Body of pancreas (tissue), 4 donors: ENCODE measurements around the gene TCF3. TPM values are rescaled to one million over a fixed set of nuclear protein-coding genes. Genes with fewer than 3 reads are reported as not detected.
"Not testable (repeated sequence)": the region's sequence is repeated elsewhere in the genome, so short reads cannot be mapped to it uniquely, and the experiment has no call there.

Source experiments
- ATAC-seq: fragments of 150-250 bp; one replicate; pipeline ENCODE4 v1.9.1; 2016
- DNase-seq, 4 donors: peaks; one replicate each; pipeline ENCODE4 v3.0.0-alpha.2; 2019
- H3K27ac ChIP-seq, 4 donors: fragments of 200-600 bp; sonication (generic); 1 replicate in 3 of 4; 2 replicates in 1 of 4; pipeline versions ENCODE4 v1.5.1 to v1.6.1; 2016 to 2019; ENCODE audit warnings: mild to moderate bottlenecking in 1 of 4, mixed read lengths in 1 of 4, moderate library complexity in 1 of 4
- H3K27me3 ChIP-seq, 2 donors: fragments of 200-600 bp; sonication (generic); one replicate each; pipeline ENCODE4 v1.6.0; 2016; ENCODE audit warnings: mild to moderate bottlenecking in 1 of 2
- H3K36me3 ChIP-seq, 2 donors: fragments of 200-600 bp; sonication (generic); replicated peaks in 1 of 2; 2 replicates each; pipeline ENCODE4 v1.5.1; 2016; ENCODE audit warnings: low read depth in 2 of 2; ENCODE audit not compliant: insufficient read depth in 1 of 2
- H3K4me1 ChIP-seq: fragments of 200-600 bp; sonication (generic); one replicate; pipeline ENCODE4 v1.6.0; 2016
- H3K4me3 ChIP-seq, 2 donors: fragments of 200-600 bp; sonication (generic); 1 replicate in 1 of 2; 2 replicates in 1 of 2; pipeline ENCODE4 v1.5.1; 2016 to 2019
- H3K9me3 ChIP-seq, 3 donors: fragments of 200-600 bp; sonication (generic); 1 replicate in 2 of 3; 2 replicates in 1 of 3; pipeline ENCODE4 v1.5.1; 2016
- POLR2A ChIP-seq, 3 donors: fragments of 450-650 bp; IDR thresholded peaks; one replicate each; pipeline ENCODE4 v1.6.1; 2016; ENCODE audit warnings: antibody characterized with exemption in 3 of 3, mild to moderate bottlenecking in 2 of 3
- WGBS, 2 donors: methylation state at CpG; one replicate each; pipeline ENCODE4 v1.1.5; 2017; 5-methylcytosine and 5-hydroxymethylcytosine counted together
- intact Hi-C: fragments of 100-400 bp; cut with DNase I; formaldehyde crosslinking; loops from one replicate; pipeline ENCODE4 v1.15.1; 2023
- total RNA-seq, 2 donors: library from RNA; depleted of rRNA; stranded (reverse); fragments of >200 nt; gene quantifications; one replicate each; pipeline ENCODE4 v1.1.0, GENCODE V29; 2016
- TF ChIP-seq, protein P1 (sequence below), 7 experiments: fragments of 450-650 bp in 4 of 7; fragments of 200-600 bp in 3 of 7; sonication (generic) in 3 of 7; IDR thresholded peaks; one replicate each; pipeline ENCODE4 v1.5.1; 2016 to 2019; ENCODE audit warnings: antibody characterized with exemption in 7 of 7

TCF3 gene
- total RNA-seq, 2 donors from 2014 or later: 23.7 to 25.4 TPM

DNA sequence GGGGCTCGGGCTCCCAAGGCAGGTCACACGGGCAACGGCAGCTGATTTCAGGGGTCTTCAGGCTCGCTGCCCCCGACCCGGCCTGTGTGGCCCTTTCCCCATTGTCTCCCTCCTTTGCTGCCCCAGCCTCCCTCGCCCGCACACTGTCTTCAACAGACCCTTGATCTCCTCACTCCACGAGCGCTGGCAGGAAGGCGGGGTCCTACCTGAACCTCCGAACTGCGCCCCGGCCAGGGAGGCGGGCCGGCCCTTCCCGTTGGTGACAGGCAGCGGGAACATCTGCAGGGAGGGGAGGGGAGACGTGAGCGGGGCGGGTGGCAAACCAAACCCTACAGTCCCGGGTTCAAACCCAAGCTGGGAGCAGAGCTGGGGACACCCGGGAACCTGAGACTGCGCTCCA, 6.3 kb downstream of the TCF3 start:
- H3K9me3 ChIP-seq: no peaks in the 10 kb centered on the region
- no peak for TF ChIP-seq POLR2A (IDR thresholded peaks at IDR 0.05)
- TF ChIP-seq, protein P1, sequence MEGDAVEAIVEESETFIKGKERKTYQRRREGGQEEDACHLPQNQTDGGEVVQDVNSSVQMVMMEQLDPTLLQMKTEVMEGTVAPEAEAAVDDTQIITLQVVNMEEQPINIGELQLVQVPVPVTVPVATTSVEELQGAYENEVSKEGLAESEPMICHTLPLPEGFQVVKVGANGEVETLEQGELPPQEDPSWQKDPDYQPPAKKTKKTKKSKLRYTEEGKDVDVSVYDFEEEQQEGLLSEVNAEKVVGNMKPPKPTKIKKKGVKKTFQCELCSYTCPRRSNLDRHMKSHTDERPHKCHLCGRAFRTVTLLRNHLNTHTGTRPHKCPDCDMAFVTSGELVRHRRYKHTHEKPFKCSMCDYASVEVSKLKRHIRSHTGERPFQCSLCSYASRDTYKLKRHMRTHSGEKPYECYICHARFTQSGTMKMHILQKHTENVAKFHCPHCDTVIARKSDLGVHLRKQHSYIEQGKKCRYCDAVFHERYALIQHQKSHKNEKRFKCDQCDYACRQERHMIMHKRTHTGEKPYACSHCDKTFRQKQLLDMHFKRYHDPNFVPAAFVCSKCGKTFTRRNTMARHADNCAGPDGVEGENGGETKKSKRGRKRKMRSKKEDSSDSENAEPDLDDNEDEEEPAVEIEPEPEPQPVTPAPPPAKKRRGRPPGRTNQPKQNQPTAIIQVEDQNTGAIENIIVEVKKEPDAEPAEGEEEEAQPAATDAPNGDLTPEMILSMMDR (IDR thresholded peaks at IDR 0.05): no peak
- no peak overlapping the region for H3K4me3 ChIP-seq
- WGBS, 2 donors: 84 to 91% methylated on average over 9 to 20 of the region's 24 CpGs
- ATAC-seq (no peak), DNase-seq (no peak)
- H3K36me3 ChIP-seq: no peaks in the 10 kb centered on the region
- intact Hi-C loops: no loop called here
- no peak overlapping the region for H3K27ac ChIP-seq
- no peaks in the 10 kb centered on the region for H3K27me3 ChIP-seq
- peaks cover 8% of the 10 kb centered on the region for H3K4me1 ChIP-seq

DNA sequence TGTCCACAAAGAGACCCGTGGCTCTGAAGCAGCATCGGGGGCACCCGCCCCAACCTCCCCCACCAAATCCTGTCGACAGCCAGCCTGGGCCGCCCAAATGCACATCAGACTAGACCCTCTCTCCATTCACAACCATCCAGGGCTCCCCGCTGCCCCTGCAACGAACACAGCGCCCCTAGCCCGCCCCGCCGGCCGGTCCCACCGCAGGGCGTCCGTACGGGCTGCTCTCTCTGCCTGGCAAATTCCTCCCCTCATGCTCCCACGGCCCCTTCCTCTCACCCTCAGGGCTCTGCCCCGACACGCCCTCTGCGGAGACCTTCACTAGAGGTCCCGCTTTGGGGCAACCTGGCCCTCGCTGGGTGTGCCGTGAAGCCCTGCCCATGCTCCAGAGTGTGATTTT, 7.1 kb downstream of the TCF3 start:
- no peak overlapping the region for H3K27ac ChIP-seq
- intact Hi-C loops: no loop called here
- no peak for DNase-seq
- 94 to 97% methylated on average over 20 of the region's 23 CpGs for WGBS, 2 donors
- no peaks in the 10 kb centered on the region for H3K36me3 ChIP-seq
- no peaks in the 10 kb centered on the region for H3K4me1 ChIP-seq
- H3K27me3 ChIP-seq: no peaks in the 10 kb centered on the region
- no peaks in the 10 kb centered on the region for H3K9me3 ChIP-seq
- no peak for TF ChIP-seq POLR2A (IDR thresholded peaks at IDR 0.05)
- TF ChIP-seq, protein P1 (IDR thresholded peaks at IDR 0.05): no peak
- H3K4me3 ChIP-seq: no peak overlapping the region
- ATAC-seq: no peak

DNA sequence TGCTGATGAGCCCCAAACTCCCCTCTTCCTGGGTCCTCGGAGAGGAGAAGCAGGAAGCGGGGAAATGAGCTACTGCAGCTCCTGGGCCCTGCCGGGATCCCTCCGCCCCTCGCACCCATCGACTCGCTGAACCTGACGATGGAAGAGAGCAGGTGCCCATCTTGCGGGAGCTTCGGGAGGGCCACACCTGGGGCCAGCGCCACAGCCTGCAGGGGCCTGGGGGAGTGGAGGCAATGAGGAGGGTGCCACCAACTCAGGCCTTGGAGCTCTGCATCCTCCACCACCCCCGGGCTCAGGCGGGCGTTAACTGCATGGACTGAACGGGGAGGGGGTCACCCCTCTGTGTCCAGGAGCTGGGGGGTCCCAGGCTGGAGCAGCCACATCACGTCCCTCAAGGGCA, 8.3 kb downstream of the TCF3 start:
- Histone ChIP-seq H3K4me1 (no peaks in the 10 kb centered on the region), H3K9me3 (no peaks in the 10 kb centered on the region), H3K36me3 (no peaks in the 10 kb centered on the region), H3K4me3 (no peak overlapping the region), H3K27ac (no peak overlapping the region), H3K27me3 (no peaks in the 10 kb centered on the region)
- ATAC-seq (no peak), DNase-seq (no peak)
- TF ChIP-seq, protein P1 (IDR thresholded peaks at IDR 0.05): no peak
- TF ChIP-seq POLR2A (IDR thresholded peaks at IDR 0.05): no peak
- 94 to 97% methylated on average over 6 to 14 of the region's 16 CpGs for WGBS, 2 donors
- intact Hi-C loops: no loop called here

DNA sequence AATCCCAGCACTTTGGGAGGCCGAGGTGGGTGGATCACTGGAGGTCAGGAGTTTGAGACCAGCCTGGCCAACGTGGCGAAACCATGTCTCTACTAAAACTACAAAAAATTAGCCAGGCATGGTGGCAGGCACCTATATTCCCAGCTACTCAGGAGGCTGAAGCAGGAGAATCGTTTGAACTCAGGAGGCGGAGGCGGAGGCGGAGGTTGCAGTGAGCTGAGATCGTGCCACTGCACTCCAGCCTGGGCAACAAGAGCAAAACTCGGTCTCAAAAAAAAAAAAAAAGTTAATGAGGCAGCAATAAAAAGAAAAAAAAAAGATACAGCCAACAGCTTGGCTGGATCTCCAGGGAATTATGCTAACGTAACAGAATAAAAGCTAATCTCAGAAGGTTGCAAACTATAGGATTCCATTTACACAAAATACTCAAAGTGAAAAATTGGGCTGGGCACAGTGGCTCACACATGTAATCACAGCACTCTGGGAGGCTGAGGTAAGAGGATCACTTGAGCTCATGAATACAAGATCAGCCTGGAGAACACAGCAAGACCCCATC, 11.4 kb downstream of the TCF3 start:
- H3K36me3 ChIP-seq, ATAC-seq, intact Hi-C loops, H3K27ac ChIP-seq, DNase-seq, H3K4me1 ChIP-seq, H3K4me3 ChIP-seq, H3K9me3 ChIP-seq, H3K27me3 ChIP-seq: not testable (repeated sequence)
- WGBS, 2 donors: 90 to 91% methylated on average over 10 of the region's 10 CpGs

DNA sequence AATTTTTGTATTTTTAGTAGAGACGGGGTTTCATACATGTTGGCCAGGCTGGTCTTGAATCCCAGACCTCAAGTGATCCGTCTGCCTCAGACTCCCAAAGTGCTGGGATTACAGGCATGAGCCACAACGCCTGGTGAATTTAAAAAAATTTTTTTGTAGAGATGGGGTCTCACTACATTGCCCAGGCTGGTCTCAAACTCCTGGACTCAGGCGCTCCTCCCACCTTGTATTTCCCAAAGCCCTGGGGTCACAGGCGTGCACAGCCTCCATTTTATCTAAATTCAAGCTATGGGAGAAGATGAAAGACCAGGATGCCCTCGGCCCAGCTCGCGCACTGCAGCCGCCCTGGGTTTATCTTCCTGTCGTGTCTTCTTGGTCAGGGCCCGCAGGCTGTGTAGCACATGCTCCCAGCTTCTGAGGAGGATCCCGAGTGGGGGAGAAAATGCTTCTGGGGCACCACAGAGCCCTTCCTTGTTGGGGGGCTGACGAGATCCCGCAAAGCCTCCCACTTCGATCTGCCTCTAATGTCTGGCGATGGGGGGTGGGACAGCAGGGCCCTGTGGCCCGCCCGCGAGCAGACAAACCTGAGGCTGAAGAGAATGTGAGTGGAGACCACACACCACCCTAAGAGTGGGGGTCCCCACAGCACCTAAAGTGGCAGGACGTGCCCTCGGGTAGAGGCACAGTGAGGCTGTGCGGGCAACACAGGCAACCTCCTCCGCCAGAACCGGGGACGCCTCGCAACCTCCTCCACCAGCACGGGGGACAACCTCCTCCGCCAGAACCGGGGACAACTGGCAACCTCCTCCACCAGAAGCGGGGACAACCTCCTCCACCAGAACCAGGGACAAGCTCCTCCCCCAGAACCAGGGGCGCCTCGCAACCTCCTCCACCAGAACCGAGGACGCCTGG, 15.8 kb downstream of the TCF3 start:
- H3K4me3 ChIP-seq: no peak overlapping the region
- 94 to 97% methylated on average over 8 to 33 of the region's 34 CpGs for WGBS, 2 donors
- H3K36me3 ChIP-seq: peaks cover 0 to 2% of the 10 kb centered on the region in 2 donors
- no peaks in the 10 kb centered on the region for H3K27me3 ChIP-seq
- TF ChIP-seq, protein P1 (IDR thresholded peaks at IDR 0.05): no peak
- TF ChIP-seq POLR2A (IDR thresholded peaks at IDR 0.05): no peak
- intact Hi-C loops: no loop called here
- no peaks in the 10 kb centered on the region for H3K9me3 ChIP-seq
- H3K4me1 ChIP-seq: no peaks in the 10 kb centered on the region
- no peak overlapping the region for H3K27ac ChIP-seq
- ATAC-seq: no peak
- DNase-seq: no peak
